ENCODE measurements around the gene THAP10.

Gene THAP10

DNA sequence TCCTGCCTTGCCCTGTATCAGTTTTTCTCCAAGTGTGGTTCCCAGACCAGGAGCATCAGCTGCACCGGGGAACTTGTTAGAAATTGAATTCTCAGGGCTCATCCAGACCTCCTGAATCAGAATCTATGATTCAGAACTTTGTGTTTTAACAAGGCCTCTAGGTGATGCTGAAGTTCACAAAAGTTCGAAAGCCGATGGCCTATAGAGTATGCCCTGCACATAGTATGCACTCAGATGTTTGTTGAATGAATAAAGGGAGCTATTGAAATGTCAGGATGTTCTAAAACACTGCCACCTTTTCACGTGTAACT lies 37.6 kb downstream of the THAP10 start:
- TF ChIP-seq, protein P1, sequence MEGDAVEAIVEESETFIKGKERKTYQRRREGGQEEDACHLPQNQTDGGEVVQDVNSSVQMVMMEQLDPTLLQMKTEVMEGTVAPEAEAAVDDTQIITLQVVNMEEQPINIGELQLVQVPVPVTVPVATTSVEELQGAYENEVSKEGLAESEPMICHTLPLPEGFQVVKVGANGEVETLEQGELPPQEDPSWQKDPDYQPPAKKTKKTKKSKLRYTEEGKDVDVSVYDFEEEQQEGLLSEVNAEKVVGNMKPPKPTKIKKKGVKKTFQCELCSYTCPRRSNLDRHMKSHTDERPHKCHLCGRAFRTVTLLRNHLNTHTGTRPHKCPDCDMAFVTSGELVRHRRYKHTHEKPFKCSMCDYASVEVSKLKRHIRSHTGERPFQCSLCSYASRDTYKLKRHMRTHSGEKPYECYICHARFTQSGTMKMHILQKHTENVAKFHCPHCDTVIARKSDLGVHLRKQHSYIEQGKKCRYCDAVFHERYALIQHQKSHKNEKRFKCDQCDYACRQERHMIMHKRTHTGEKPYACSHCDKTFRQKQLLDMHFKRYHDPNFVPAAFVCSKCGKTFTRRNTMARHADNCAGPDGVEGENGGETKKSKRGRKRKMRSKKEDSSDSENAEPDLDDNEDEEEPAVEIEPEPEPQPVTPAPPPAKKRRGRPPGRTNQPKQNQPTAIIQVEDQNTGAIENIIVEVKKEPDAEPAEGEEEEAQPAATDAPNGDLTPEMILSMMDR (IDR thresholded peaks at IDR 0.05; ENCODE audit: insufficient read depth, low read length), result no peak
- Histone ChIP-seq H3K27me3 (ENCODE audit: insufficient read depth, poor library complexity, severe bottlenecking) (peaks cover 52% of the 10 kb centered on the region), H3K4me3 (replicated peaks; ENCODE audit: insufficient read depth, low read length) (no peak overlapping the region), H3K27ac (replicated peaks) (no peak overlapping the region)
- DNase-seq (ENCODE audit: low read depth in 1 of 2, low spot score in 1 of 2), result no peak

DNA sequence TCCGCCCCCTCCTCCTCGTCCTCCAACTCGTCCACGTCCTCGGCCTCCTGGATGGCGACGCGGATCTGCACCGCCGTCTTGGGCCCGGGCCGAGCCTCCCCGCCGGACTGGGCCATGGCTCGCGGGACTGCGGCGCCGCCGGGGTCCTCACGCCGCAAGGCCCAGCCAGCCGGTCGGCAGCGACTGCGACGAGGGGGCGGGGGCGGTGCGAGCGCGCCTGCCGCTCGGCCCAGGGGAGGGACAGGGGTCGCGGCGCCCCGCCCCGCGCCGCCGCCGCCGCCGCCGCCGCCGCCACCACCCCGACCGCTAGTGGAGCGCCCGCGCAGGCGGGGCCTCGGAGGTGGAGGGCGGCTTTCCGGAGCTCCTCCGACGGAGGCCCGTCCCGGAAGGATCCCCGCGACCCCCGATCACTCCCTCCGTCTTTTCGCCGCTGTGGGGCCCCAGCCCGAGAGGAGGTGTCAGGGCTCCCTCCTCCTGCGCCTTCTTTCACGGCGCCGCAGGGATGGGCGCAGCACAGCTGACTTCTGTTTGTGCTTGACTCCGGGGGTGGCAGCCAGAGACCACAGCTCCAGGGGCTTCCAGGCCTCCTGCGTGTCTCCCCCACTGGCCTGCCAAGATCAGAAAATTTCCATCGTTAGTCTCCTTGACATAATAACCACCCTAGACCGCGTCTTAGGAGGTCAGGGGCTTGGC lies 38.1 kb downstream of the THAP10 start, which contains the start of gene LARP6:
LARP6 (minus strand) TSS at position 185 of the 693 bp plus-strand sequence; CDS start at position 116, 69 bp downstream.
- no peak within 1 kb of the TSS for H3K27ac ChIP-seq (replicated peaks)
- no peak for TF ChIP-seq POLR2AphosphoS5 (IDR thresholded peaks at IDR 0.05; ENCODE audit: low read depth)
- TF ChIP-seq, protein P2, sequence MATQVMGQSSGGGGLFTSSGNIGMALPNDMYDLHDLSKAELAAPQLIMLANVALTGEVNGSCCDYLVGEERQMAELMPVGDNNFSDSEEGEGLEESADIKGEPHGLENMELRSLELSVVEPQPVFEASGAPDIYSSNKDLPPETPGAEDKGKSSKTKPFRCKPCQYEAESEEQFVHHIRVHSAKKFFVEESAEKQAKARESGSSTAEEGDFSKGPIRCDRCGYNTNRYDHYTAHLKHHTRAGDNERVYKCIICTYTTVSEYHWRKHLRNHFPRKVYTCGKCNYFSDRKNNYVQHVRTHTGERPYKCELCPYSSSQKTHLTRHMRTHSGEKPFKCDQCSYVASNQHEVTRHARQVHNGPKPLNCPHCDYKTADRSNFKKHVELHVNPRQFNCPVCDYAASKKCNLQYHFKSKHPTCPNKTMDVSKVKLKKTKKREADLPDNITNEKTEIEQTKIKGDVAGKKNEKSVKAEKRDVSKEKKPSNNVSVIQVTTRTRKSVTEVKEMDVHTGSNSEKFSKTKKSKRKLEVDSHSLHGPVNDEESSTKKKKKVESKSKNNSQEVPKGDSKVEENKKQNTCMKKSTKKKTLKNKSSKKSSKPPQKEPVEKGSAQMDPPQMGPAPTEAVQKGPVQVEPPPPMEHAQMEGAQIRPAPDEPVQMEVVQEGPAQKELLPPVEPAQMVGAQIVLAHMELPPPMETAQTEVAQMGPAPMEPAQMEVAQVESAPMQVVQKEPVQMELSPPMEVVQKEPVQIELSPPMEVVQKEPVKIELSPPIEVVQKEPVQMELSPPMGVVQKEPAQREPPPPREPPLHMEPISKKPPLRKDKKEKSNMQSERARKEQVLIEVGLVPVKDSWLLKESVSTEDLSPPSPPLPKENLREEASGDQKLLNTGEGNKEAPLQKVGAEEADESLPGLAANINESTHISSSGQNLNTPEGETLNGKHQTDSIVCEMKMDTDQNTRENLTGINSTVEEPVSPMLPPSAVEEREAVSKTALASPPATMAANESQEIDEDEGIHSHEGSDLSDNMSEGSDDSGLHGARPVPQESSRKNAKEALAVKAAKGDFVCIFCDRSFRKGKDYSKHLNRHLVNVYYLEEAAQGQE (IDR thresholded peaks at IDR 0.05; ENCODE audit: insufficient replicate concordance, low read depth), result no peak
- TF ChIP-seq GABPA (IDR thresholded peaks at IDR 0.05; ENCODE audit: low read depth), result no peak
- no peak for TF ChIP-seq SPI1 (IDR thresholded peaks at IDR 0.05; ENCODE audit: borderline replicate concordance, low read depth)
- DNase-seq (ENCODE audit: low read depth in 1 of 2, low spot score in 1 of 2), result no peak

DNA sequence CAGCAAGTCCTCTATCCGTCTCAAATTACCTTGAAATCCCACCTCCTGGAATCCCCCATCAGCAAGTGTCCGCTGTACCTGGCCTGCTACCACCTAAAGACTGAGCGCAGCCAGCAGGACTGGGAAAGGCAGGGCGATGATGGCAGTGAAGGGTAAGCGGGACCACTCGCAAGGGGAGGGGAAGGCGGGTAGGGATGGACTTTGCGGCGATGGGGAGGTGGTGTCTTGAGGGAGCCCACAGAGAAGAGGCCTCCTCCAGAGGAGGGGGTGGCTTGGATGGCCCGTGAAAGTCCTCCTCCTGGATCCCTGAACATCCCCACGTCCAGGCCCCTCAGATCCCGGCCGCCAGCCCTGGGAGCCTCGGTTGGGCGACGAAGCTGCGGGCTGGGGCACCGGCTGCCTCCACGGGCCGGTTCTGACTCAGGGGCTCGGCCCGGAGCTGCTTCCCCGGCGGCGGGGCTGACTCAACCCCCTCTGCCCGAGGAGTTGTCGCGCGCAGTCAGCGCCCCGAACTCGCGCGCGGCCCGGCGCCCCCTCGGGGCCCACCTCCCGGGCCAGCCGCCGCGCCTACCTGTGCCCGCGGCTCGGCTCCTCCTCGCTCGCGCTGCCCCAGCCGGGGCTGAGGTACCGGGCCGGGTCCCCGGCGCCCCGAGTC lies 38.8 kb downstream of the THAP10 start:
- TF ChIP-seq, protein P2 (IDR thresholded peaks at IDR 0.05; ENCODE audit: insufficient replicate concordance, low read depth), result no peak
- TF ChIP-seq POLR2AphosphoS5 (IDR thresholded peaks at IDR 0.05; ENCODE audit: low read depth), result no peak
- no peak for TF ChIP-seq SPI1 (IDR thresholded peaks at IDR 0.05; ENCODE audit: borderline replicate concordance, low read depth)
- no peak for TF ChIP-seq GABPA (IDR thresholded peaks at IDR 0.05; ENCODE audit: low read depth)
- TF ChIP-seq, protein P1 (IDR thresholded peaks at IDR 0.05; ENCODE audit: insufficient read depth, low read length), result no peak
- H3K27me3 ChIP-seq (ENCODE audit: insufficient read depth, poor library complexity, severe bottlenecking), result peaks cover 56% of the 10 kb centered on the region
- no peak overlapping the region for H3K27ac ChIP-seq (replicated peaks)
- no peak for DNase-seq (ENCODE audit: low read depth in 1 of 2, low spot score in 1 of 2)
- no peak overlapping the region for H3K4me3 ChIP-seq (replicated peaks; ENCODE audit: insufficient read depth, low read length)

More for the DNA sequence above, 38.1 kb downstream of the THAP10 start, which contains the start of gene LARP6:
- Histone ChIP-seq H3K27me3 (ENCODE audit: insufficient read depth, poor library complexity, severe bottlenecking) (peaks cover 56% of the 10 kb centered on the region), H3K4me3 (replicated peaks; ENCODE audit: insufficient read depth, low read length) (no peak within 1 kb of the TSS)

DNA sequence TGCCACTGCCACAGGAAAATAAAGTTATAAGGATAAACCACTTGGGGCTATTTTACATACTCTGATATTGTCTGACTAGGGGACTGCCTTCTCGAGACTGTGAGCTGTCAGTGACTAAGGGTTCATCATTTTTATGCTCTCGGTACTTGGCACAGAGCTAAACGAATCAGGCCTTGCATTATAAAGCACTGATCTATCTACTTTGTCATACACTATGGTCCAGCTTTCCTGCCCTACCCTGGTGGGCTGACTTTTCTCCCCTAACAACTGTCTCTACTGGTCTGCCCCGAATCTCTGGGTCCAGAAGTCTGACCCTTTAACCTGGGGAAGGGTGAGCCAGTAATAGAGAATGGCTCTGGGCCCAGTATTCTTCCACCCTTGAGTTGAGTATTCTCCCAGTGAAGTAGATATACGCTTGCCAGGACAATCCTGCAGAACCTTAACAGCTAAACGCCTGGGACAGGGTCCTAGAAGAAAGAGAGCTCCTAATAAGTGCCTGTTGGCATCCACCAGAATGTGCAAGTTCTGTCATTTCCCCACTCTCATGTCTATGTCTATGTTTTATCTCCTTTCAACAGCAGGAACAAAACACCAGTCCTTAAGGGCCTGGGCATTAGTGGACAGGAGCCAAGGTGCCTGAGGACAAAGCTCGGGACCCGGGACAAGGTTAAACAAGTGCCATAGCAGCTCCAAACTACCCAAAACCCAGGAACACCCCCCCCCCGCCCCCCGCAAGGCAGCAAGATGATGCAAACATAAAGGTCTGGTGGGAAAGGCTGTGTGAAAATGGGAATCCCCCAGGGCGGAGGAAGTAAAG lies 39.5 kb downstream of the THAP10 start:
- Histone ChIP-seq H3K4me3 (replicated peaks; ENCODE audit: insufficient read depth, low read length) (no peak overlapping the region), H3K27ac (replicated peaks) (no peak overlapping the region), H3K27me3 (ENCODE audit: insufficient read depth, poor library complexity, severe bottlenecking) (peaks cover 56% of the 10 kb centered on the region)
- TF ChIP-seq SPI1 (IDR thresholded peaks at IDR 0.05; ENCODE audit: borderline replicate concordance, low read depth) (no peak), GABPA (IDR thresholded peaks at IDR 0.05; ENCODE audit: low read depth) (no peak), POLR2AphosphoS5 (IDR thresholded peaks at IDR 0.05; ENCODE audit: low read depth) (no peak)
- TF ChIP-seq, protein P1 (IDR thresholded peaks at IDR 0.05; ENCODE audit: insufficient read depth, low read length), result no peak
- TF ChIP-seq, protein P2 (IDR thresholded peaks at IDR 0.05; ENCODE audit: insufficient replicate concordance, low read depth), result no peak
- DNase-seq (ENCODE audit: low read depth in 1 of 2, low spot score in 1 of 2), result no peak
